GM21447 (cell line): ENCODE measurements around the gene APOBR.
"Not testable (repeated sequence)": the region's sequence is repeated elsewhere in the genome, so short reads cannot be mapped to it uniquely, and the experiment has no call there.

Experiments
- ATAC-seq: cut with Tn5 transposase; IDR thresholded peaks from one replicate; pipeline ENCODE4 v1.9.1; 2021; ENCODE audit not compliant: unreplicated experiment

Gene APOBR, protein sequence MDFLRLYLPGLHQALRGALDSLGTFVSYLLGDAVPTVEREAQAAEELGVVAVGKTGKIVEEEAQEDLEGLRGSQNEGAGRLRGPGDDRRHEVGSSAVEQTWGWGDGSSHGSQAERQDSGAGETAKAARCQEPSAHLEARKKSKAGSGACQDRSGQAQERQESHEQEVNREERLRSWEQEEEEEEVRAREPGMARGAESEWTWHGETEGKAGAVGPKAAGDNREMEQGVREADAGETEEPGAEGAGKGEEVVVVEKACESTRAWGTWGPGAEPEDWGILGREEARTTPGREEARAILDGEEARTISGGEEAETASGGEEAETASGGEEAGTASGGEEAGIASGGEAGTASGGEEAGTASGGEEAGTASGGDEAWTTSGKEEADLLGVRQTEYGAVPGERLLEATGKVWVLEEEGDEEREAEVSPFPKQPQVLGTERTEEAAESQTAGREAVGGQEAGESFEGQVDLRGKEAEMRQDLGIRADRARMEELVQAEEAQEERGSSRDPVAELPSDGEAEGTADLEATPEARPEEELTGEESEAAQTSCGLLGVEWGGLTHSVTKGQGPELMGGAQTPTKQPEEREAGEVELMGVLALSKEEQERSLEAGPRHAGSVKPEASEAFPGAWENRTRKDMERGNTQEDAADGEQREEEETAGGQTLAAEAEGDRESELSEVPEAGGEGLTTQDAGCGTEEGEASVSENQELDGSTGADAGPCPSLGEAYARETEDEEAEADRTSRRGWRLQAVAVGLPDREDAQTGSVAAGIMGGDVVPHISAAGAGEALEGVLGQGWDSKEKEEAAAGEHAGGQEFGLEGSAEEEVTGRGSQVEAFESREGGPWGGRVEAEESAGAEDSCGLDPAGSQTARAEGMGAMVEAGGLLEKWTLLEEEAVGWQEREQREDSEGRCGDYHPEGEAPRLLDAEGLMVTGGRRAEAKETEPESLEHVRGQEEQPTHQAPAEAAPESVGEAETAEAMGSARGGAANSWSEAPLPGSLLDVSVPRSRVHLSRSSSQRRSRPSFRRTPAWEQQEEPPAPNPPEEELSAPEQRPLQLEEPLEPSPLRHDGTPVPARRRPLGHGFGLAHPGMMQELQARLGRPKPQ

DNA sequence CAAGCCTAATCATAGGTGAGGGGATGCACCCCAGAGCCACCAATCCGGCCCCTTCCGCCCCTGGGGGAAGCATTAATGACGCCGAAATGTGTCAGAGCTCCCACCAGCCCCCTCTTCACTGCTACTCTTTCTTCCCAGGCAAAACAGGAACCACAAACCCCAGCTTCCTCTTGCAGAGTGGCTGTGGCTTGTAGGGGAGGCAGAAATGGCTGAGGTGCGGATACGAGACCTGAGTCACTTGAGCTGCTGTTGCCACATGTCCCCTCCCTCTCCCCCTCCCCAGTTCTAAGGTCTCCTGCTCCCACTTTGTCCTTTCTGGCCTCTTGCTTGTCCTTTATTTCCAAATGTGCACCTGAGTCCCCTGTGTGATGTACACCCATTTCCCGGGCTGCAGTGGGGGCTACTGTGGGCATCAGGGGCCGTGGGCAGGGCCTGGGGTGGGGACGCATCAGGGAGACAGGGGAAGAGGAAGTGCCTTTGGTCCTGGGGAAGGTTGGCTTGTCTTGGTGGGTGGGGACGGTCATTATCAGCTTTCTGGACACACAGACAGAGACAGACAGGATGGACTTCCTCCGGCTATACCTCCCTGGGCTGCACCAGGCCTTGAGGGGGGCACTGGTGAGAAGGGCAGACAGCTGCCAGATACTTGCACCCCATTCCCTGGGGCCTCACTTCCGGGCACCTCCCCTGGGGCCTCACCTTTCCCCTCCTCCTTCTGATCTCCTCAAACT is at the start of gene APOBR:
Gene APOBR (plus strand): TSS at position 523 of the 731 bp plus-strand sequence. CDS start 39 bp downstream, at position 562.
- peak; percentile 64 for ATAC-seq

GRCh38 chr16:28446388-28446787 is 48.1 kb upstream of the APOBR start:
- not testable (repeated sequence) for ATAC-seq

DNA sequence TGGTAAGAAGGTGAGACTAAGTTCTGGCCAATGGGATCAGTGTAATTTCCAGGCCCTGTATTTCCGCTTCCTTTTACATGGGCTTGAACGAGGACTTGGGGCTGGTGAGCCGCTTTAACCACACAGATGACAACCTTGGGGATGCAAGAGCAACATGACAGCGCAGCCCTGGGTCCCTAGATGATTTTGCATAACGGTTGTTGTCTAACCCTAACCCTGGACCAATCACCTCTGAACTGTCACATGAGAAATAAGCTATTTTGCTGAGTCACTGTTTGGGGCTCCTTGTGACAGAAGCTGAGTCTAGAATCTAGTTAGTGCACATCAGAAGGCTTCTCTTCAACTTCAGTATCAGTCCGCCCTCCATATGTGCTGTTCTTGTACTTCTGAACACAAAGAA is 47.4 kb upstream of the APOBR start:
- not testable (repeated sequence) for ATAC-seq

- ATAC-seq, result no peak
These were observed 20.7 kb upstream of the APOBR start for GRCh38 chr16:28473714-28474265.

DNA sequence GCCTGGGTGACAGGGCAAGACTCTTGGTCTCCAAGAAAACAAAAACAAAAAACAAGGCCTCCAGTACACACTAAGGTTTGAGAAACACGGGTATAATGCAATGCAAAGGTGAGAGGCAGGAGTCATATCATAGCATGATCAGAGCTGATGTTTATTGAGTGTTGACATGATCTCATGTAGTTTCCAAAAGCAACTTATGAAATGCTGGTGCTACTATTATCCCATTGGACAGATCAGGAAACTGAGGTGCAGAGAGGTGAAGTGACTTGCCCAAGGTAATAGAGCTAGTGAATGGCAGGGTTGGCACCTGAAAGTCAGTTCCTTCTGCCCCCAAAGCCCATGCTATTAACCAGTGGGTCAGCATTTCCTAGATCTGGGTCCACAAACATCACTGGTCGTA is 19.2 kb upstream of the APOBR start:
- no peak for ATAC-seq

DNA sequence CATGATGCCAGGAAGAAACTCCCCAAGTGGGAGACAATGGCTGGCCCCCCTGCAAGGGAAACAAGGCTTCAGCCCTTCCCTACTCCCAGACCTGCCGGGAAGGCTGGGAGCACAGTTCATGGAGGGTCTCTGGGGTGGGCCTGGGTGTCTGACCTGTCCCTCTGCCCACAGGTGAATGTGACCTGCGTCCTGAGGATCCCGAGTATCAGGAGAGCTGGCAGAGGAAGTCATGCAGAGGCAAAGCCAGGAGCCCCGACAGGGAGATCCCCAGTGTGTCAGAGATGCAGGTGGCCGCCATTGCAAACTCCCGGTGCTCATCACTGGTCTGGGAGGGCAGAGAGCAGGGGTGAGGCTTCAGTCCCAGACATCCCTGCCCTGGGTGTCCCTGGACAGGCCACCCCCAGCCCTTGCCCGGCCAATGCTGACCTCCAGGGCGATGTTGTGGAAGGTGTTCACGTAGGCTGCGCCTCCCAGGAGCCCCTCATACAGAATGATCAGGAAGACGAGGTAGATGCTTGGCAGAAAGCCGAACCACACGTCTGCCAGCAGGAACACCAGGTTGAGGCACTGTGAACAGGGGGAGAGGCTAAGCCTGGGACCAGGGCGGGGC is 17.0 kb upstream of the APOBR start:
- ATAC-seq, result no peak

GRCh38 chr16:28478506-28479180 is 15.8 kb upstream of the APOBR start:
- ATAC-seq, result no peak

DNA sequence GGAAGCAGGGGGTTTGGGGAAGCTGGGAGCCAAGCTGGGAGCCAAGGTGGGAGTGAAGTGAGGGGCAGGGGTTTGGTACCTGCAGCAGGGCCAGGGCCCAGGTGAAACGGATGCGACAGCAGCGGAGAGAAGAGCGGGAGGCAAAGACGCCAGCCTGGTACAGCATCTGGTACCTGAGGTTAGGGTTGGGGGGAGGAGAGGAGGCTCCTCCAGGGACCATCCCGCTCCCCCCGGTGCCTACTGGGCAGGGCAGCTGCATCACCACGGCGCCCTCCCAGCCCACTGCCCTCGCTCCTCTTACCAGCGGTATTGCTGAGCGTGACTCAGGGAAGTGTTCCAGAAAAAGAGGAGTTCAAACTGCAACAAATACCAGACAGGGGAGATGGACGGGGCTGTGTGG is 12.4 kb upstream of the APOBR start:
- ATAC-seq, result no peak

DNA sequence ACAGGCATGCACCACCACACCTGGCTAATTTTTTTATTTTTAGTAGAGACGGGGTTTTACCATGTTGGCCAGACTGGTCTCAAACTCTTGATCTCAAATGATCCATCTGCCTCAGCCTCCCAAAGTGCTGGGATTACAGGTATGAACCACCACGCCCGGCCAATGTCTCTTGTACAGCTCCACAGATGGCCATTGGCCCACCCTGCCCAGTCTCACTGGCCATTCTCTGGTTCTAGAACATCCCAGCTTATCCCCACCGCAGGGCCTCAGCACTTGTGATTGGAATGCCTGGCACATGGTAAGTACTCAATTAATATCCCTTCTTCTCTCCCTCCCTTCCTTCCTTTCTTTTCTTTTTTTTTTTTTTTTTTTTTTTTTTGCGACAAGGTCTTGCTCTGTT is 11.1 kb upstream of the APOBR start:
- ATAC-seq, result not testable (repeated sequence)

DNA sequence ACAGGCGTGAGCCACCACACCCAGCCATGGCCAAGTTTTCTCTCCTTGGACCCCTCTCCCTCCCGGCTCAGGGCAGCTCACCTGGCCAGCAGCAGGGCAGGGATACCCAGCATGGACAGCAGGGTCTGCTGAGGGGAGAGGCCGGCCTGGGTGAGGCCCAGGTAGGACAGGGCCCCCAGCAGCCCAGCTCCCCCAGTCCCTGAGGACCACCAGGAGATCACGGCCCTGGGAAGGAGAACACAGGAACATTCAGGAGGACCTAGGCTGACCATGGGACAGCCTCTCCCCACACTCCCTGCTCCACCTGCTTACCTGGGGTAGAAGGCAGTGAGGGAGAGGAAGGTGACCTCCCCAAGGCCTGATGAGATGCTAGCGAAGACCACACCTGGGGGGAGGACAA is 8.2 kb upstream of the APOBR start:
- ATAC-seq, result no peak

GRCh38 chr16:28491230-28491969 is 3.0 kb upstream of the APOBR start:
- ATAC-seq, result no peak

- ATAC-seq, result peak; percentile 63
These were observed 2.4 kb upstream of the APOBR start, which contains the start of gene CLN3 for GRCh38 chr16:28491970-28492474. TSS of gene CLN3 (minus strand) at chr16:28492074. CDS start at chr16:28491759, 315 bp downstream.

GRCh38 chr16:28492511-28492910 is 1.9 kb upstream of the APOBR start:
- no peak for ATAC-seq

DNA sequence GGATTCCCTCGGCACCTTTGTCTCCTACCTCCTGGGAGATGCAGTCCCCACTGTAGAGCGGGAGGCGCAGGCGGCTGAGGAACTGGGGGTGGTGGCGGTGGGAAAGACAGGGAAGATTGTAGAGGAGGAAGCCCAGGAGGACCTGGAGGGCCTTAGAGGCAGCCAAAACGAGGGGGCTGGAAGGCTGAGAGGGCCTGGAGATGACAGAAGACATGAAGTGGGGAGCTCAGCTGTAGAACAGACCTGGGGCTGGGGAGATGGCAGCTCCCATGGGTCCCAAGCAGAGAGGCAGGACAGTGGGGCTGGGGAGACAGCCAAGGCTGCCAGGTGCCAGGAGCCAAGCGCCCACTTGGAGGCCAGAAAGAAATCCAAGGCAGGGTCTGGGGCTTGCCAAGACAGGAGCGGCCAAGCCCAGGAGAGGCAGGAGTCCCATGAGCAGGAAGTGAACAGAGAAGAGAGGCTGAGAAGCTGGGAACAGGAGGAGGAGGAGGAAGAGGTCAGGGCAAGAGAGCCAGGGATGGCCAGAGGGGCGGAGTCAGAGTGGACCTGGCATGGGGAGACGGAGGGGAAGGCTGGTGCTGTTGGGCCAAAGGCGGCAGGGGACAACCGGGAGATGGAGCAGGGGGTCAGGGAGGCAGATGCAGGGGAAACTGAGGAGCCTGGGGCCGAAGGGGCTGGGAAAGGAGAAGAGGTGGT is 803 bp downstream of the APOBR start:
- no peak for ATAC-seq

DNA sequence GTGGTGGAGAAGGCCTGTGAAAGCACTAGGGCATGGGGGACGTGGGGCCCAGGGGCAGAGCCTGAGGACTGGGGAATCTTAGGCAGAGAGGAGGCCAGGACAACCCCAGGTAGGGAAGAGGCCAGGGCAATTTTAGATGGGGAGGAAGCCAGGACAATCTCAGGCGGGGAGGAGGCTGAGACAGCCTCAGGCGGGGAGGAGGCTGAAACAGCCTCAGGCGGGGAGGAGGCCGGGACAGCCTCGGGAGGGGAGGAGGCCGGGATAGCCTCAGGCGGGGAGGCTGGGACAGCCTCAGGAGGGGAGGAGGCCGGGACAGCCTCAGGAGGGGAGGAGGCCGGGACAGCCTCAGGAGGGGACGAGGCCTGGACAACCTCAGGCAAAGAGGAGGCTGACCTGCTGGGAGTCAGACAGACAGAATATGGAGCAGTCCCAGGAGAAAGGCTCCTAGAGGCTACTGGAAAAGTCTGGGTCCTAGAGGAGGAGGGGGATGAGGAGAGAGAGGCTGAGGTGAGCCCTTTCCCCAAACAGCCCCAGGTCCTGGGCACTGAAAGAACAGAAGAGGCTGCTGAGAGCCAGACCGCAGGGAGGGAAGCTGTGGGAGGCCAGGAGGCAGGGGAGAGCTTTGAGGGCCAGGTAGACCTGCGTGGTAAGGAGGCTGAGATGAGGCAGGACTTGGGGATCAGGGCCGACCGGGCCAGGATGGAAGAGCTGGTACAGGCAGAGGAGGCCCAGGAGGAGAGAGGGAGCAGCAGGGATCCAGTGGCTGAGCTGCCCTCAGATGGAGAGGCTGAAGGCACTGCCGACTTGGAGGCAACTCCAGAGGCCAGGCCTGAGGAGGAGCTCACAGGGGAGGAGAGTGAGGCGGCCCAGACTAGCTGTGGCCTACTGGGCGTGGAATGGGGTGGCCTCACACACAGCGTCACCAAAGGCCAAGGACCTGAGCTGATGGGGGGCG is 1.6 kb downstream of the APOBR start:
- no peak for ATAC-seq

- no peak for ATAC-seq
These were observed 2.4 kb downstream of the APOBR start for GRCh38 chr16:28496844-28497243.

DNA sequence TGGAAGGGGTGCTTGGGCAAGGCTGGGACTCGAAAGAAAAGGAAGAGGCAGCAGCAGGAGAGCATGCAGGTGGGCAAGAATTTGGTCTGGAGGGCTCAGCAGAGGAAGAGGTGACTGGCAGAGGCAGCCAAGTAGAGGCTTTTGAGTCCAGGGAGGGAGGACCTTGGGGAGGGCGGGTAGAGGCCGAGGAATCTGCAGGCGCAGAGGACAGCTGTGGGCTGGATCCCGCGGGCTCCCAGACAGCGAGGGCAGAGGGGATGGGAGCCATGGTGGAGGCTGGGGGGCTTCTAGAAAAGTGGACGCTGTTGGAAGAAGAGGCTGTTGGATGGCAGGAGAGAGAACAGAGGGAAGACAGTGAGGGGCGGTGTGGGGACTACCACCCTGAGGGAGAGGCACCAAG is 2.9 kb downstream of the APOBR start:
- no peak for ATAC-seq
